ENCODE data around the gene RNF113B.

Gene RNF113B

GRCh38 chr13:98141509-98142379 lies 35.3 kb downstream of the RNF113B start:
- no peak for DNase-seq (ENCODE audit: low spot score)

GRCh38 chr13:98141091-98141490 lies 36.0 kb downstream of the RNF113B start:
- no peak for DNase-seq (ENCODE audit: low spot score)

GRCh38 chr13:98134901-98135300 lies 42.2 kb downstream of the RNF113B start:
- DNase-seq (ENCODE audit: low spot score), result no peak

- no peak for DNase-seq (ENCODE audit: low spot score)
These were observed 43.1 kb downstream of the RNF113B start for GRCh38 chr13:98133946-98134345.

- no peak for DNase-seq (ENCODE audit: low spot score)
These were observed 47.9 kb downstream of the RNF113B start for GRCh38 chr13:98129059-98129746.

Data from AG08396 (cell line).